ENCODE measurements around the gene SUCLG2. TPM values are rescaled to one million over a fixed set of nuclear protein-coding genes. Genes with fewer than 3 reads are reported as not detected.

SUCLG2 gene
- total and polyA plus RNA-seq, 3 experiments from 2014 or later, result 57.0 to 61.7 (median 59.9) TPM

- Histone ChIP-seq H3K27ac (ENCODE audit: low read depth, low read length) (no peak overlapping the region), H3K27me3 (ENCODE audit: insufficient read depth, low read length, poor library complexity, severe bottlenecking) (no peaks in the 10 kb centered on the region), H3K4me1 (ENCODE audit: insufficient read depth, low read length) (no peaks in the 10 kb centered on the region), H3K9me3 (ENCODE audit: low read length) (no peaks in the 10 kb centered on the region), H3K36me3 (ENCODE audit: insufficient read depth, low read length) (no peaks in the 10 kb centered on the region), H3K4me3 (ENCODE audit: low read length) (no peak overlapping the region)
- ChIA-PET POLR2A (no interaction called here), CTCF (no interaction called here)
- Mint-ChIP-seq H3K9me3 (peaks cover 16 to 40% (median 32%) of the 10 kb centered on the region in 5 donors), H3K27me3 (peaks cover 5 to 15% of the 10 kb centered on the region in 2 donors), H3K36me3 (peaks cover 0 to 15% (median 2%) of the 10 kb centered on the region in 3 donors), H3K27ac (no peak overlapping the region), H3K4me3 (no peak overlapping the region), H3K4me1 (no peaks in the 10 kb centered on the region)
- DNase-seq, result no peak
These were observed 318.6 kb downstream of the SUCLG2 start for GRCh38 chr3:67335813-67336212.

GRCh38 chr3:67334588-67334987 lies 319.8 kb downstream of the SUCLG2 start:
- peaks cover 4 to 15% of the 10 kb centered on the region in 2 donors for H3K27me3 Mint-ChIP-seq
- ChIA-PET CTCF (no interaction called here), POLR2A (no interaction called here)
- Histone ChIP-seq H3K4me3 (ENCODE audit: low read length) (no peak overlapping the region), H3K27ac (ENCODE audit: low read depth, low read length) (no peak overlapping the region), H3K36me3 (ENCODE audit: insufficient read depth, low read length) (no peaks in the 10 kb centered on the region), H3K9me3 (ENCODE audit: low read length) (no peaks in the 10 kb centered on the region), H3K27me3 (ENCODE audit: insufficient read depth, low read length, poor library complexity, severe bottlenecking) (no peaks in the 10 kb centered on the region), H3K4me1 (ENCODE audit: insufficient read depth, low read length) (no peaks in the 10 kb centered on the region)
- no peaks in the 10 kb centered on the region for H3K4me1 Mint-ChIP-seq
- H3K36me3 Mint-ChIP-seq, result peaks cover 0 to 9% (median 2%) of the 10 kb centered on the region in 3 donors
- H3K4me3 Mint-ChIP-seq, result no peak overlapping the region
- H3K9me3 Mint-ChIP-seq, result peaks cover 14 to 28% (median 22%) of the 10 kb centered on the region in 5 donors
- DNase-seq, result no peak
- H3K27ac Mint-ChIP-seq, result no peak overlapping the region

DNA sequence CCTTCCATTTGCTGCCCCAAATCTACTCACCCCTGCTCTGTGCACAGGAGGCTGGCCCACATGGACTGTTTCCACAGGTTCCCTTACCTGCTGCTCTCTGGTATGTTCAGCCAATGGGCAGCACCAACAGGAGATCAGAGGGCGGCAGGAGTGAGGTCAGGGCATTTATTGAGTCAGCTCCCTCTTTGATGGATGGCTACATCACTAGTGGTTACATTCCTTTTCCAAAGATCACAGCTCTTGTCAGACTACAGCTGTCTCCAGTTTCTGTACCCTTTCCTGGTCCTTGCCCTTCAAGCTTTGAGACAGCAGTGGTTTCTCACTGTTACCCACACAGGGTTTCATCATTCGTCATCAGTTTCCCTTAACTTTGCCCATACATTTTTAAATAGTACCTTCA lies 325.1 kb downstream of the SUCLG2 start:
- H3K4me3 Mint-ChIP-seq, result no peak overlapping the region
- H3K9me3 ChIP-seq (ENCODE audit: low read length), result no peaks in the 10 kb centered on the region
- no peak overlapping the region for H3K27ac ChIP-seq (ENCODE audit: low read depth, low read length)
- ChIA-PET POLR2A (no interaction called here), CTCF (no interaction called here)
- H3K4me1 ChIP-seq (ENCODE audit: insufficient read depth, low read length), result no peaks in the 10 kb centered on the region
- H3K4me3 ChIP-seq (ENCODE audit: low read length), result no peak overlapping the region
- peaks cover 0 to 2% (median 0%) of the 10 kb centered on the region in 5 donors for H3K9me3 Mint-ChIP-seq
- no peaks in the 10 kb centered on the region for H3K27me3 ChIP-seq (ENCODE audit: insufficient read depth, low read length, poor library complexity, severe bottlenecking)
- H3K27me3 Mint-ChIP-seq, result peaks cover 2 to 15% of the 10 kb centered on the region in 2 donors
- H3K4me1 Mint-ChIP-seq, result no peaks in the 10 kb centered on the region
- DNase-seq, result no peak
- H3K36me3 ChIP-seq (ENCODE audit: insufficient read depth, low read length), result no peaks in the 10 kb centered on the region
- H3K27ac Mint-ChIP-seq, result no peak overlapping the region
- peaks cover 0 to 4% (median 2%) of the 10 kb centered on the region in 3 donors for H3K36me3 Mint-ChIP-seq

- H3K4me1 ChIP-seq (ENCODE audit: insufficient read depth, low read length), result no peaks in the 10 kb centered on the region
These were observed 326.8 kb downstream of the SUCLG2 start for GRCh38 chr3:67327582-67327981.

GRCh38 chr3:67325231-67325630 lies 329.2 kb downstream of the SUCLG2 start:
- Mint-ChIP-seq H3K4me3 (no peak overlapping the region), H3K36me3 (peaks cover 0 to 8% (median 0%) of the 10 kb centered on the region in 3 donors), H3K27ac (no peak overlapping the region), H3K4me1 (no peaks in the 10 kb centered on the region), H3K9me3 (peaks cover 2 to 8% (median 5%) of the 10 kb centered on the region in 5 donors), H3K27me3 (peaks cover 0 to 3% of the 10 kb centered on the region in 2 donors)
- H3K4me3 ChIP-seq (ENCODE audit: low read length), result no peak overlapping the region
- H3K9me3 ChIP-seq (ENCODE audit: low read length), result no peaks in the 10 kb centered on the region
- no peak for DNase-seq
- no peaks in the 10 kb centered on the region for H3K4me1 ChIP-seq (ENCODE audit: insufficient read depth, low read length)
- H3K36me3 ChIP-seq (ENCODE audit: insufficient read depth, low read length), result no peaks in the 10 kb centered on the region
- H3K27ac ChIP-seq (ENCODE audit: low read depth, low read length), result no peak overlapping the region
- POLR2A ChIA-PET, result no interaction called here
- CTCF ChIA-PET, result no interaction called here
- H3K27me3 ChIP-seq (ENCODE audit: insufficient read depth, low read length, poor library complexity, severe bottlenecking), result no peaks in the 10 kb centered on the region

More at GRCh38 chr3:67327582-67327981, 326.8 kb downstream of the SUCLG2 start:
- Mint-ChIP-seq H3K9me3 (peaks cover 0 to 2% (median 0%) of the 10 kb centered on the region in 5 donors), H3K27ac (no peak overlapping the region), H3K4me1 (no peaks in the 10 kb centered on the region), H3K27me3 (peaks cover 2 to 12% of the 10 kb centered on the region in 2 donors), H3K4me3 (no peak overlapping the region), H3K36me3 (peaks cover 0 to 4% (median 0%) of the 10 kb centered on the region in 3 donors)
- Histone ChIP-seq H3K27me3 (ENCODE audit: insufficient read depth, low read length, poor library complexity, severe bottlenecking) (no peaks in the 10 kb centered on the region), H3K4me3 (ENCODE audit: low read length) (no peak overlapping the region), H3K27ac (ENCODE audit: low read depth, low read length) (no peak overlapping the region), H3K36me3 (ENCODE audit: insufficient read depth, low read length) (no peaks in the 10 kb centered on the region), H3K9me3 (ENCODE audit: low read length) (no peaks in the 10 kb centered on the region)
- DNase-seq, result no peak
- ChIA-PET POLR2A (no interaction called here), CTCF (no interaction called here)
